Measurements from ENCODE around the gene CAMSAP3.

CAMSAP3 gene

GRCh38 chr19:7614859-7615741 lies 19.4 kb downstream of the CAMSAP3 start:
- no peak for DNase-seq (ENCODE audit: low spot score)

GRCh38 chr19:7617172-7617571 lies 21.5 kb downstream of the CAMSAP3 start:
- DNase-seq (ENCODE audit: low spot score): no peak

GRCh38 chr19:7617735-7618134 lies 22.1 kb downstream of the CAMSAP3 start:
- no peak for DNase-seq (ENCODE audit: low spot score)

GRCh38 chr19:7618348-7618747 lies 22.7 kb downstream of the CAMSAP3 start:
- DNase-seq (ENCODE audit: low spot score): no peak

- DNase-seq (ENCODE audit: low spot score): peak; percentile 70
Measured at GRCh38 chr19:7618771-7619510, 23.3 kb downstream of the CAMSAP3 start.

GRCh38 chr19:7619671-7620441 lies 24.2 kb downstream of the CAMSAP3 start:
- no peak for DNase-seq (ENCODE audit: low spot score)

GRCh38 chr19:7620442-7621412 lies 25.1 kb downstream of the CAMSAP3 start:
- DNase-seq (ENCODE audit: low spot score): no peak

- DNase-seq (ENCODE audit: low spot score): peak; percentile 86
Measured at GRCh38 chr19:7622933-7623685, 27.4 kb downstream of the CAMSAP3 start.

GRCh38 chr19:7623725-7624603 lies 28.3 kb downstream of the CAMSAP3 start:
- DNase-seq (ENCODE audit: low spot score): no peak

GRCh38 chr19:7624810-7625209 lies 29.1 kb downstream of the CAMSAP3 start:
- no peak for DNase-seq (ENCODE audit: low spot score)

- DNase-seq (ENCODE audit: low spot score): no peak
Measured at GRCh38 chr19:7625763-7626372, 30.2 kb downstream of the CAMSAP3 start.

- DNase-seq (ENCODE audit: low spot score): no peak
Measured at GRCh38 chr19:7627166-7627565, 31.5 kb downstream of the CAMSAP3 start.

GRCh38 chr19:7628589-7629311 lies 33.1 kb downstream of the CAMSAP3 start:
- no peak for DNase-seq (ENCODE audit: low spot score)

GRCh38 chr19:7629347-7630054 lies 33.8 kb downstream of the CAMSAP3 start, which contains the start of the genes PET100 and XAB2:
Gene PET100 (plus strand): TSS chr19:7629793. CDS start chr19:7629834, 41 bp downstream.
Gene XAB2 (minus strand): TSS chr19:7629545. CDS start chr19:7629527, 18 bp downstream.
- peak; percentile 96 for DNase-seq (ENCODE audit: low spot score)

GRCh38 chr19:7631577-7631976 lies 35.9 kb downstream of the CAMSAP3 start:
- no peak for DNase-seq (ENCODE audit: low spot score)

GRCh38 chr19:7632340-7633203 lies 36.9 kb downstream of the CAMSAP3 start:
- DNase-seq (ENCODE audit: low spot score): no peak

Measured in iPS-NIHi11 (cell line).